Keratinocyte (primary cell): ENCODE data around the gene MRTFA. TPM values are rescaled to one million over a fixed set of nuclear protein-coding genes. Genes with fewer than 3 reads are reported as not detected.
A peak's percentile ranks its signal among the peaks of the same experiment; 100 is the strongest.

Experiments
- DNase-seq: peaks from one replicate; pipeline ENCODE4 v3.0.0-alpha.2; 2011; ENCODE audit warnings: low read depth, missing footprints, low spot score
- FAIRE-seq: peaks from 2 replicates; lab custom pipeline; 2011; peaks lifted over from hg19 to GRCh38; lab: Jason Lieb, UNC
- H2AFZ ChIP-seq: 2 replicates; pipeline ENCODE4 v1.6.0; 2012; ENCODE audit warnings: low read length, control low read depth, inconsistent platforms; ENCODE audit not compliant: control insufficient read depth
- H3K27ac ChIP-seq: 2 replicates; pipeline ENCODE4 v1.5.1; 2011; ENCODE audit warnings: low read length; ENCODE audit not compliant: control insufficient read depth, insufficient read depth
- H3K27me3 ChIP-seq: 3 replicates; pipeline ENCODE4 v1.6.0; 2011; ENCODE audit warnings: low read length; ENCODE audit not compliant: control insufficient read depth, insufficient read depth; ENCODE audit errors: extremely low read depth
- H3K36me3 ChIP-seq, 2 experiments: 2 replicates in 1 of 2; 3 replicates in 1 of 2; pipeline ENCODE4 v1.5.1; 2011; ENCODE audit warnings: low read length in 2 of 2, mild to moderate bottlenecking in 1 of 2; ENCODE audit not compliant: control insufficient read depth in 2 of 2, insufficient read depth in 2 of 2; ENCODE audit errors: extremely low read depth in 1 of 2
- H3K4me1 ChIP-seq: 3 replicates; pipeline ENCODE4 v1.5.1; 2011; ENCODE audit warnings: low read length; ENCODE audit not compliant: control insufficient read depth, insufficient read depth; ENCODE audit errors: extremely low read depth
- H3K4me2 ChIP-seq: 3 replicates; pipeline ENCODE4 v1.6.0; 2011; ENCODE audit warnings: low read depth, low read length; ENCODE audit not compliant: control insufficient read depth, insufficient read depth; ENCODE audit errors: extremely low read depth
- H3K4me3 ChIP-seq, 3 experiments: fragments of 200-600 bp in 1 of 3; sonication (generic) in 1 of 3; 2 replicates in 2 of 3; 3 replicates in 1 of 3; pipeline ENCODE4 v1.5.1; 2011 to 2016; ENCODE audit warnings: low read length in 3 of 3, mild to moderate bottlenecking in 3 of 3, control low read depth in 2 of 3, inconsistent platforms in 1 of 3, low read depth in 1 of 3, mixed read lengths in 1 of 3, mixed run types in 1 of 3, moderate library complexity in 1 of 3; ENCODE audit not compliant: control insufficient read depth in 2 of 3, insufficient read depth in 2 of 3; ENCODE audit errors: extremely low read depth in 1 of 3
- H3K79me2 ChIP-seq: 2 replicates; pipeline ENCODE4 v1.6.0; 2012; ENCODE audit warnings: low read length; ENCODE audit not compliant: control insufficient read depth, insufficient read depth
- H3K9ac ChIP-seq: 3 replicates; pipeline ENCODE4 v1.6.0; 2011; ENCODE audit warnings: low read length; ENCODE audit not compliant: control insufficient read depth, insufficient read depth; ENCODE audit errors: extremely low read depth
- H3K9me1 ChIP-seq: 3 replicates; pipeline ENCODE4 v1.6.0; 2011; ENCODE audit warnings: low read length; ENCODE audit not compliant: control insufficient read depth, insufficient read depth; ENCODE audit errors: extremely low read depth
- H3K9me3 ChIP-seq: 2 replicates; pipeline ENCODE4 v1.5.1; 2012; ENCODE audit warnings: low read depth, low read length; ENCODE audit not compliant: control insufficient read depth
- H4K20me1 ChIP-seq: 3 replicates; pipeline ENCODE4 v1.6.0; 2011; ENCODE audit warnings: low read length; ENCODE audit not compliant: control insufficient read depth, insufficient read depth; ENCODE audit errors: extremely low read depth
- CTCF ChIP-seq, 3 experiments: IDR thresholded peaks in 1 of 3; conservative IDR thresholded peaks in 1 of 3; optimal IDR thresholded peaks in 1 of 3; 2 replicates in 2 of 3; 3 replicates in 1 of 3; pipeline versions ENCODE3 to v1.5.1; 2011; ENCODE audit warnings: low read length in 3 of 3, mild to moderate bottlenecking in 3 of 3, moderate library complexity in 2 of 3, control low read depth in 1 of 3, inconsistent platforms in 1 of 3; ENCODE audit not compliant: insufficient read depth in 2 of 3; ENCODE audit errors: extremely low read depth in 1 of 3
- EZH2 ChIP-seq: IDR thresholded peaks from one replicate; pipeline ENCODE4 v1.6.1; 2012; ENCODE audit warnings: inconsistent platforms, mild to moderate bottlenecking, low read length, moderate library complexity
- dilution Hi-C: fragments of 300-500 bp; cut with MboI; formaldehyde crosslinking; loops from one replicate; pipeline ENCODE4 v1.7.0; 2020; ENCODE audit warnings: low sequenced_read_pairs; ENCODE audit not compliant: extremely low pct_ligation_motif_present
- polyA plus RNA-seq, 5 experiments: library from polyadenylated mRNA; depleted of rRNA in 3 of 5; stranded (reverse) in 3 of 5; stranded (forward) in 1 of 5; unstranded in 1 of 5; fragments of >200 nt; gene quantifications; 1 replicate in 1 of 5; 2 replicates in 3 of 5; 3 replicates in 1 of 5; pipeline versions ENCODE4 v1.2.1 to v1.2.3, GENCODE V29; 2011 to 2012; ENCODE audit warnings: missing spikeins in 2 of 5, low read depth in 1 of 5, low replicate concordance in 1 of 5

The MRTFA gene
- polyA plus RNA-seq, 1 donor (not counting 4 experiments of a cell fraction or from before 2014, with no cell fraction given): 6.5 TPM

- H3K4me2 ChIP-seq: peak overlapping the region; percentile 78
- DNase-seq (no peak), FAIRE-seq (no peak)
- no peak overlapping the region for H3K4me3 ChIP-seq
- dilution Hi-C loops: loop anchor here (25.0 kb wide), 1 partner anchor 102 kb away; the partner anchor contains the start of gene MRTFA
- H3K9me1 ChIP-seq: no peaks in the 10 kb centered on the region
- peaks cover 42% of the 10 kb centered on the region for H3K4me1 ChIP-seq
- no peak overlapping the region for H2AFZ ChIP-seq
- H3K79me2 ChIP-seq: peaks cover 44% of the 10 kb centered on the region
- no peaks in the 10 kb centered on the region for H4K20me1 ChIP-seq
- no peaks in the 10 kb centered on the region for H3K27me3 ChIP-seq
- no peak for TF ChIP-seq CTCF (optimal IDR thresholded peaks at IDR 0.05 in 1 of 3, IDR thresholded peaks at IDR 0.05 in 1 of 3, conservative IDR thresholded peaks at IDR 0.05 in 1 of 3; ENCODE audit: extremely low read depth in 1 of 3, insufficient read depth in 2 of 3, low read length in 3 of 3)
- peak overlapping the region; percentile 69 for H3K27ac ChIP-seq
- no peak overlapping the region for H3K9ac ChIP-seq
- no peaks in the 10 kb centered on the region for H3K9me3 ChIP-seq
- no peaks in the 10 kb centered on the region for H3K36me3 ChIP-seq
These were observed 101.4 kb downstream of the MRTFA start for GRCh38 chr22:40535189-40535512.

- no peaks in the 10 kb centered on the region for H4K20me1 ChIP-seq
- peak overlapping the region; percentile 69 for H3K27ac ChIP-seq
- TF ChIP-seq CTCF (optimal IDR thresholded peaks at IDR 0.05 in 1 of 3, IDR thresholded peaks at IDR 0.05 in 1 of 3, conservative IDR thresholded peaks at IDR 0.05 in 1 of 3; ENCODE audit: extremely low read depth in 1 of 3, insufficient read depth in 2 of 3, low read length in 3 of 3): no peak
- no peak for TF ChIP-seq EZH2
- H3K27me3 ChIP-seq: no peaks in the 10 kb centered on the region
- H3K4me1 ChIP-seq: peaks cover 40% of the 10 kb centered on the region
- peak overlapping the region in 2 of 3 experiments; percentile 19 to 40 for H3K4me3 ChIP-seq
- peak overlapping the region; percentile 33 for H3K9ac ChIP-seq
- peaks cover 0 to 4% of the 10 kb centered on the region in 2 experiments for H3K36me3 ChIP-seq
- dilution Hi-C loops: loop anchor here (25.0 kb wide), 1 partner anchor 103 kb away; the partner anchor contains the start of gene MRTFA
- DNase-seq (no peak), FAIRE-seq (peak; percentile 65)
- H2AFZ ChIP-seq: no peak overlapping the region
- H3K9me3 ChIP-seq: no peaks in the 10 kb centered on the region
- peak overlapping the region; percentile 78 for H3K4me2 ChIP-seq
- H3K9me1 ChIP-seq: no peaks in the 10 kb centered on the region
- H3K79me2 ChIP-seq: peaks cover 44% of the 10 kb centered on the region
These were observed 101.9 kb downstream of the MRTFA start for GRCh38 chr22:40534379-40535188.
